A549 (cell line): ENCODE measurements around the gene OXA1L. TPM values are rescaled to one million over a fixed set of nuclear protein-coding genes. Genes with fewer than 3 reads are reported as not detected.
"Not testable (repeated sequence)": the region's sequence is repeated elsewhere in the genome, so short reads cannot be mapped to it uniquely, and the experiment has no call there.

Experiments used
- ATAC-seq, 2 experiments: fragments of 200-7000 bp in 1 of 2; fragments of >200 bp in 1 of 2; cut with Nextera tagmentation in 1 of 2; cut with Tn5 transposase in 1 of 2; 3 replicates each; pipeline versions ENCODE4 v1.8.0 to v1.9.1; 2018 to 2020; ENCODE audit warnings: mild to moderate bottlenecking in 1 of 2, moderate library complexity in 1 of 2
- CTCF ChIA-PET: fragments of 300-600 bp; sonication (Branson Sonifier 250); formaldehyde crosslinking; extraction: SDS; loops from one replicate; lab custom pipeline; 2021; ENCODE audit warnings: antibody characterized with exemption, inconsistent platforms; lab: Yijun Ruan, JAX
- POLR2A ChIA-PET: fragments of 350-600 bp; formaldehyde crosslinking; extraction: SDS; loops from one replicate; lab custom pipeline; 2021; ENCODE audit warnings: antibody characterized with exemption, inconsistent platforms; lab: Yijun Ruan, JAX
- DNase-seq, 2 experiments: peaks; one replicate each; pipeline versions ENCODE4 v3.0.0 to v3.0.0-alpha.2; 2011 to 2016; ENCODE audit warnings: low read depth in 1 of 2, low spot score in 1 of 2
- FAIRE-seq: peaks from 2 replicates; lab custom pipeline; 2011; peaks lifted over from hg19 to GRCh38; lab: Jason Lieb, UNC
- H3K27ac ChIP-seq, 2 experiments: fragments of >200 bp; sonication (Bioruptor Twin); formaldehyde crosslinking; 3 replicates each; pipeline ENCODE4 v1.5.1; 2016 to 2017
- H3K4me1 ChIP-seq: fragments of >200 bp; sonication (Bioruptor Twin); formaldehyde crosslinking; 3 replicates; pipeline ENCODE4 v1.6.1; 2016
- H3K4me2 ChIP-seq: fragments of >200 bp; sonication (Bioruptor Twin); formaldehyde crosslinking; 3 replicates; pipeline ENCODE4 v1.6.1; 2016
- H3K4me3 ChIP-seq: fragments of >200 bp; sonication (Bioruptor Twin); formaldehyde crosslinking; 3 replicates; pipeline ENCODE4 v1.5.1; 2016
- H3K9me3 ChIP-seq: fragments of >200 bp; sonication (Bioruptor Twin); formaldehyde crosslinking; 3 replicates; pipeline ENCODE4 v1.6.1; 2016
- ATOH8 ChIP-seq: fragments of 250-450 bp; sonication (Bioruptor Pico); IDR thresholded peaks from 2 replicates; pipeline ENCODE4 v1.5.0; 2020; ENCODE audit warnings: low read depth, mild to moderate bottlenecking, moderate library complexity
- CEBPB ChIP-seq, 2 experiments: fragments of >200 bp in 1 of 2; sonication (Bioruptor Twin) in 1 of 2; formaldehyde crosslinking in 1 of 2; IDR thresholded peaks; 2 replicates each; pipeline ENCODE4 v1.6.1; 2012 to 2016
- CHD4 ChIP-seq: fragments of 200-600 bp; sonication (generic); IDR thresholded peaks from 2 replicates; pipeline ENCODE4 v1.6.1; 2016; ENCODE audit warnings: antibody characterized with exemption, mild to moderate bottlenecking, borderline replicate concordance
- CTCF ChIP-seq: fragments of >200 bp; sonication (Bioruptor Twin); formaldehyde crosslinking; IDR thresholded peaks from 3 replicates; pipeline ENCODE4 v1.5.1; 2016
- E2F6 ChIP-seq: IDR thresholded peaks from 2 replicates; pipeline ENCODE4 v1.6.1; 2012; ENCODE audit warnings: low read depth, borderline replicate concordance
- EHF ChIP-seq: fragments of 250-450 bp; sonication (Bioruptor Pico); IDR thresholded peaks from 2 replicates; pipeline ENCODE4 v1.5.0; 2020; ENCODE audit warnings: mild to moderate bottlenecking
- EP300 ChIP-seq, 2 experiments: fragments of >200 bp; sonication (Bioruptor Twin); formaldehyde crosslinking; IDR thresholded peaks; 2 replicates in 1 of 2; 3 replicates in 1 of 2; pipeline ENCODE4 v1.6.1; 2016 to 2017
- FOSB ChIP-seq: fragments of 250-450 bp; sonication (Bioruptor Pico); IDR thresholded peaks from 2 replicates; pipeline ENCODE4 v1.5.0; 2020; ENCODE audit warnings: mild to moderate bottlenecking, moderate library complexity
- FOSL2 ChIP-seq, 2 experiments: fragments of 450-650 bp in 1 of 2; fragments of >200 bp in 1 of 2; sonication (Bioruptor Twin) in 1 of 2; formaldehyde crosslinking; IDR thresholded peaks; 2 replicates each; pipeline versions ENCODE4 v1.5.0 to v1.6.1; 2016 to 2020; ENCODE audit warnings: mild to moderate bottlenecking in 1 of 2, moderate library complexity in 1 of 2
- HDAC2 ChIP-seq: fragments of 200-600 bp; sonication (generic); IDR thresholded peaks from 2 replicates; pipeline ENCODE4 v1.6.1; 2016
- HES2 ChIP-seq: fragments of >200 bp; sonication (Bioruptor Twin); formaldehyde crosslinking; IDR thresholded peaks from 2 replicates; pipeline ENCODE4 v1.6.1; 2016
- HEYL ChIP-seq: fragments of 250-450 bp; sonication (Bioruptor Pico); IDR thresholded peaks from 2 replicates; pipeline ENCODE4 v1.8.0; 2021; ENCODE audit warnings: mild to moderate bottlenecking, moderate library complexity
- HMGXB4 ChIP-seq: fragments of 250-450 bp; sonication (Bioruptor Pico); IDR thresholded peaks from 2 replicates; pipeline ENCODE4 v1.5.0; 2021; ENCODE audit warnings: mild to moderate bottlenecking, moderate library complexity, borderline replicate concordance
- HOXA7 ChIP-seq: fragments of 250-450 bp; sonication (Bioruptor Pico); IDR thresholded peaks from 2 replicates; pipeline ENCODE4 v1.5.0; 2020; ENCODE audit warnings: mild to moderate bottlenecking, moderate library complexity
- HOXB5 ChIP-seq: fragments of 250-450 bp; sonication (Bioruptor Pico); IDR thresholded peaks from 2 replicates; pipeline ENCODE4 v1.5.0; 2020; ENCODE audit warnings: mild to moderate bottlenecking, moderate library complexity
- KDM1A ChIP-seq: fragments of 200-600 bp; sonication (generic); IDR thresholded peaks from 2 replicates; pipeline ENCODE4 v1.6.1; 2016; ENCODE audit warnings: low read depth, mild to moderate bottlenecking
- KDM5A ChIP-seq: fragments of 200-600 bp; sonication (generic); IDR thresholded peaks from 2 replicates; pipeline ENCODE4 v1.6.1; 2016; ENCODE audit warnings: antibody characterized with exemption, mild to moderate bottlenecking
- MAFK ChIP-seq: fragments of 450-650 bp; IDR thresholded peaks from 2 replicates; pipeline ENCODE4 v1.6.1; 2014; ENCODE audit not compliant: partially characterized antibody
- MAX ChIP-seq: IDR thresholded peaks from 2 replicates; pipeline ENCODE4 v1.6.1; 2012
- POLR2AphosphoS2 ChIP-seq: conservative IDR thresholded peaks from 2 replicates; pipeline ENCODE4 v1.6.1; 2012; ENCODE audit warnings: low read length, improper control_type of control experiment, inconsistent platforms
- RARB ChIP-seq: fragments of 250-450 bp; sonication (Bioruptor Pico); IDR thresholded peaks from 2 replicates; pipeline ENCODE4 v1.8.0; 2021; ENCODE audit warnings: mild to moderate bottlenecking, moderate library complexity
- RCOR1 ChIP-seq: fragments of 150-350 bp; IDR thresholded peaks from 2 replicates; pipeline ENCODE4 v1.6.1; 2014; ENCODE audit warnings: antibody characterized with exemption, low read length, low read depth
- REST ChIP-seq: fragments of 200-600 bp; sonication (generic); IDR thresholded peaks from 2 replicates; pipeline ENCODE4 v1.6.1; 2016; ENCODE audit warnings: antibody characterized with exemption, mild to moderate bottlenecking, moderate library complexity
- ZC3H11A ChIP-seq: fragments of 450-650 bp; IDR thresholded peaks from 2 replicates; pipeline ENCODE4 v1.6.1; 2014; ENCODE audit warnings: antibody characterized with exemption, mild to moderate bottlenecking
- WGBS: methylation state at CpG from one replicate; pipeline ENCODE4 v1.1.6; 2017; ENCODE audit errors: missing lambda C conversion rate; 5-methylcytosine and 5-hydroxymethylcytosine counted together
- polyA plus RNA-seq, 4 experiments: library from polyadenylated mRNA; depleted of rRNA in 3 of 4; stranded (reverse); fragments of >200 nt; fragmentation: RNase III in 1 of 4; extraction: RNeasy Plus Mini Kit Qiagen cat#74134 plus additional on column Dnase treatment in 1 of 4; gene quantifications; 2 replicates in 3 of 4; 3 replicates in 1 of 4; pipeline ENCODE4 v1.2.3, GENCODE V29; 2011 to 2017

OXA1L gene
- polyA plus RNA-seq, 2 of the 4 experiments (the other 2 are of a cell fraction), result 133 to 199 TPM

- FAIRE-seq, result no peak
Measured at GRCh38 chr14:22792158-22792557, 25.7 kb downstream of the OXA1L start.

GRCh38 chr14:22793550-22793949 is 27.1 kb downstream of the OXA1L start:
- DNase-seq, H3K4me2 ChIP-seq, H3K9me3 ChIP-seq, ATAC-seq, POLR2A ChIA-PET, H3K4me3 ChIP-seq, H3K27ac ChIP-seq, FAIRE-seq: not testable (repeated sequence)
- CTCF ChIA-PET, result interaction anchor here (0.8 to 1.6 kb wide), 4 partner anchors 29 to 223 kb away, joined by 3 to 9 read pairs (median 4); no protein-coding TSS in a partner anchor
- 50% methylated on average over 5 of the region's 5 CpGs for WGBS
- peaks cover 38% of the 10 kb centered on the region for H3K4me1 ChIP-seq

More at GRCh38 chr14:22792158-22792557, 25.7 kb downstream of the OXA1L start:
- peaks cover 34% of the 10 kb centered on the region for H3K4me1 ChIP-seq
- no peak overlapping the region for H3K27ac ChIP-seq
- ChIA-PET POLR2A (interaction anchor here (0.6 kb wide), 1 partner anchor 203 kb away, joined by 4 read pairs; no protein-coding TSS in a partner anchor), CTCF (interaction anchor here (0.6 to 2.6 kb wide), 6 partner anchors 15 to 222 kb away, joined by 3 to 6 read pairs (median 4); no protein-coding TSS in a partner anchor)
- ATAC-seq (no peak), DNase-seq (no peak)
- 90% methylated on average over 2 of the region's 2 CpGs for WGBS
- H3K4me3 ChIP-seq, result no peak overlapping the region
- TF ChIP-seq CEBPB (IDR thresholded peaks at IDR 0.05) (no peak), MAX (no peak), ZC3H11A (no peak), MAFK (no peak), POLR2AphosphoS2 (no peak), REST (no peak), KDM5A (no peak), CTCF (no peak), KDM1A (no peak), HDAC2 (no peak), FOSB (CRISPR knock-in tag) (no peak), EHF (CRISPR knock-in tag) (no peak), EP300 (IDR thresholded peaks at IDR 0.05) (no peak), ATOH8 (no peak), E2F6 (no peak)
- H3K9me3 ChIP-seq, result no peaks in the 10 kb centered on the region
- no peak overlapping the region for H3K4me2 ChIP-seq

GRCh38 chr14:22793976-22794375 is 27.5 kb downstream of the OXA1L start:
- POLR2A ChIA-PET, result no interaction called here
- no peak overlapping the region for H3K4me2 ChIP-seq
- DNase-seq (no peak), ATAC-seq (no peak), FAIRE-seq (no peak)
- H3K27ac ChIP-seq, result no peak overlapping the region
- H3K9me3 ChIP-seq, result no peaks in the 10 kb centered on the region
- H3K4me1 ChIP-seq, result peaks cover 34% of the 10 kb centered on the region
- CTCF ChIA-PET, result interaction anchor here (0.8 to 1.6 kb wide), 3 partner anchors 34 to 224 kb away, joined by 3 to 9 read pairs (median 6); no protein-coding TSS in a partner anchor
- H3K4me3 ChIP-seq, result no peak overlapping the region
- 82% methylated on average over 5 of the region's 5 CpGs for WGBS
- TF ChIP-seq HMGXB4 (CRISPR knock-in tag) (no peak), HOXB5 (CRISPR knock-in tag) (no peak), FOSL2 (IDR thresholded peaks at IDR 0.05) (no peak), FOSL2 (CRISPR knock-in tag; IDR thresholded peaks at IDR 0.05) (no peak), RCOR1 (no peak), HES2 (no peak), CHD4 (no peak), MAX (no peak), HOXA7 (CRISPR knock-in tag) (no peak), FOSB (CRISPR knock-in tag) (no peak), RARB (CRISPR knock-in tag) (no peak), HEYL (CRISPR knock-in tag) (no peak), EHF (CRISPR knock-in tag) (no peak), CEBPB (IDR thresholded peaks at IDR 0.05) (no peak)
